H1 (cell line): ENCODE results near the gene CFAP65. TPM values are rescaled to one million over a fixed set of nuclear protein-coding genes. Genes with fewer than 3 reads are reported as not detected.

ENCODE experiments used
- polyA plus RNA-seq, 7 experiments: library from polyadenylated mRNA; depleted of rRNA in 3 of 7; stranded (reverse) in 5 of 7; unstranded in 2 of 7; fragments of >200 nt in 5 of 7; fragments of 200-250 nt in 2 of 7; gene quantifications; 1 replicate in 5 of 7; 2 replicates in 1 of 7; 4 replicates in 1 of 7; pipeline versions ENCODE4 v1.2.1 to v1.2.3, GENCODE V29; 2011 to 2013; ENCODE audit warnings: missing spikeins in 2 of 7, mixed read lengths in 2 of 7
- total RNA-seq: library from RNA; stranded (reverse); fragmentation: NEBNext Ultra II Directional; extraction: Animal tissue kit (Norgen Biotek cat#: 25700); gene quantifications from 2 replicates; pipeline ENCODE4 v1.2.1, GENCODE V29; 2021
- TF ChIP-seq, protein P1 (sequence below): IDR thresholded peaks from 2 replicates; pipeline ENCODE4 v1.6.1; 2011; ENCODE audit warnings: low read depth, mild to moderate bottlenecking, low read length; ENCODE audit not compliant: insufficient read depth
- TF ChIP-seq, protein P2 (sequence below), 3 experiments: IDR thresholded peaks; 1 replicate in 2 of 3; 2 replicates in 1 of 3; pipeline versions ENCODE4 v1.5.1 to v1.6.1; 2011; ENCODE audit warnings: low read length in 3 of 3, mild to moderate bottlenecking in 3 of 3, inconsistent platforms in 2 of 3, low read depth in 1 of 3, moderate library complexity in 1 of 3; ENCODE audit not compliant: insufficient read depth in 1 of 3; ENCODE audit errors: control extremely low read depth in 1 of 3

The CFAP65 gene
- total and polyA plus RNA-seq, 2 of the 8 experiments (the other 6 are each of a cell fraction or from before 2014, with no cell fraction given), result 0.19 to 0.45 TPM

DNA sequence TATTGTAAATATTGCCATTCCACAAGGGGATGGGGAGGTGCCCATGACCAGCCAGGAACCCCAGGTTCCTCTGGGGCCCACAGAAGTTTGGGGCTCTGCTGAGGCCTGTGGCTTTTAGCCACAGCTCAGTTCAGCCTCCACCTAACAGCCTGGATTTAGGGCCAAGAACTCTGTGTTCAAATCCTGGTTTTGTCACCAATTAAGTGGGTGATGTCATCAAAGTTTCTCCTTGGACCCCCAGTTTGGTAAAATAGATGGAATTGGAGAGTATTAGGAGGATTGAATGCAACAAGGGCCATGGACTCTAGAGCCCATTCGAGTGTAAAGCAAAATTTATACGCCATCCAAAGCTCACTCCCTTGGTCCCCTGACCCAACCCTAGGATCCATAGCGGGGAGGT, 53.2 kb downstream of the CFAP65 start (continued):
- TF ChIP-seq, protein P1, sequence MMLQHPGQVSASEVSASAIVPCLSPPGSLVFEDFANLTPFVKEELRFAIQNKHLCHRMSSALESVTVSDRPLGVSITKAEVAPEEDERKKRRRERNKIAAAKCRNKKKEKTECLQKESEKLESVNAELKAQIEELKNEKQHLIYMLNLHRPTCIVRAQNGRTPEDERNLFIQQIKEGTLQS, result no peak
- TF ChIP-seq, protein P2, sequence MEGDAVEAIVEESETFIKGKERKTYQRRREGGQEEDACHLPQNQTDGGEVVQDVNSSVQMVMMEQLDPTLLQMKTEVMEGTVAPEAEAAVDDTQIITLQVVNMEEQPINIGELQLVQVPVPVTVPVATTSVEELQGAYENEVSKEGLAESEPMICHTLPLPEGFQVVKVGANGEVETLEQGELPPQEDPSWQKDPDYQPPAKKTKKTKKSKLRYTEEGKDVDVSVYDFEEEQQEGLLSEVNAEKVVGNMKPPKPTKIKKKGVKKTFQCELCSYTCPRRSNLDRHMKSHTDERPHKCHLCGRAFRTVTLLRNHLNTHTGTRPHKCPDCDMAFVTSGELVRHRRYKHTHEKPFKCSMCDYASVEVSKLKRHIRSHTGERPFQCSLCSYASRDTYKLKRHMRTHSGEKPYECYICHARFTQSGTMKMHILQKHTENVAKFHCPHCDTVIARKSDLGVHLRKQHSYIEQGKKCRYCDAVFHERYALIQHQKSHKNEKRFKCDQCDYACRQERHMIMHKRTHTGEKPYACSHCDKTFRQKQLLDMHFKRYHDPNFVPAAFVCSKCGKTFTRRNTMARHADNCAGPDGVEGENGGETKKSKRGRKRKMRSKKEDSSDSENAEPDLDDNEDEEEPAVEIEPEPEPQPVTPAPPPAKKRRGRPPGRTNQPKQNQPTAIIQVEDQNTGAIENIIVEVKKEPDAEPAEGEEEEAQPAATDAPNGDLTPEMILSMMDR (IDR thresholded peaks at IDR 0.05; ENCODE audit: control extremely low read depth in 1 of 3, insufficient read depth in 1 of 3, low read depth in 1 of 3, low read length in 3 of 3), result no peak
